Transverse colon (tissue), 4 donors: ENCODE measurements around the gene SMG1. TPM values are rescaled to one million over a fixed set of nuclear protein-coding genes. Genes with fewer than 3 reads are reported as not detected.

Experiments used
- DNase-seq: peaks from one replicate; pipeline ENCODE4 v3.0.0-alpha.2; 2019
- H3K27ac ChIP-seq, 4 donors: fragments of 200-600 bp; sonication (generic); 2 replicates each; pipeline ENCODE4 v1.5.1; 2016 to 2018; ENCODE audit warnings: inconsistent platforms in 4 of 4
- H3K27me3 ChIP-seq: fragments of 200-600 bp; sonication (generic); 2 replicates; pipeline ENCODE4 v1.5.1; 2017; ENCODE audit warnings: inconsistent platforms
- H3K36me3 ChIP-seq, 4 donors: fragments of 200-600 bp; sonication (generic); 2 replicates each; pipeline ENCODE4 v1.5.1; 2017 to 2019; ENCODE audit warnings: inconsistent platforms in 4 of 4
- H3K4me1 ChIP-seq, 4 donors: fragments of 200-600 bp; sonication (generic); 2 replicates each; pipeline ENCODE4 v1.5.1; 2017 to 2020; ENCODE audit warnings: inconsistent platforms in 4 of 4
- H3K4me3 ChIP-seq, 4 donors: fragments of 200-600 bp; sonication (generic); 1 replicate in 1 of 4; 2 replicates in 3 of 4; pipeline versions ENCODE4 v1.5.1 to v1.6.1; 2017 to 2019; ENCODE audit warnings: inconsistent platforms in 4 of 4
- H3K9me3 ChIP-seq, 2 donors: fragments of 200-600 bp; sonication (generic); 2 replicates each; pipeline ENCODE4 v1.5.1; 2017 to 2019; ENCODE audit warnings: inconsistent platforms in 2 of 2
- EP300 ChIP-seq: sonication (generic); formaldehyde crosslinking; IDR thresholded peaks from one replicate; pipeline ENCODE4 v1.6.1; 2017; ENCODE audit warnings: antibody characterized with exemption, low read depth
- POLR2A ChIP-seq: fragments of 450-650 bp; IDR thresholded peaks from one replicate; pipeline ENCODE4 v1.6.1; 2016; ENCODE audit warnings: antibody characterized with exemption, mild to moderate bottlenecking, moderate library complexity
- POLR2AphosphoS5 ChIP-seq, 3 donors: sonication (generic); formaldehyde crosslinking; IDR thresholded peaks; one replicate each; pipeline ENCODE4 v1.6.1; 2016; ENCODE audit warnings: antibody characterized with exemption in 3 of 3
- WGBS, 2 donors: methylation state at CpG; one replicate each; pipeline ENCODE4 v1.1.5; 2018; ENCODE audit warnings: low coverage in 1 of 2; 5-methylcytosine and 5-hydroxymethylcytosine counted together
- in situ Hi-C, 4 donors: fragments of 200-750 bp; cut with MboI; loops; one replicate each; pipeline versions ENCODE4 v1.15.0 to v1.15.1; 2017; ENCODE audit warnings: low sequenced_read_pairs in 3 of 4, low pct_ligation_motif_present in 1 of 4, low pct_unique_long_range_greater_than_20kb in 1 of 4
- intact Hi-C: fragments of 100-400 bp; cut with DNase I; formaldehyde crosslinking; loops from one replicate; pipeline ENCODE4 v1.15.1; 2023; ENCODE audit warnings: low total_unique reads
- total RNA-seq, 4 donors: library from RNA; depleted of rRNA; stranded (reverse); fragments of >200 nt; gene quantifications; one replicate each; pipeline ENCODE4 v1.1.0, GENCODE V29; 2016
- TF ChIP-seq, protein P1 (sequence below), 5 experiments: fragments of 200-600 bp in 3 of 5; fragments of 450-650 bp in 2 of 5; sonication (generic) in 3 of 5; IDR thresholded peaks; 1 replicate in 2 of 5; 2 replicates in 3 of 5; pipeline ENCODE4 v1.5.1; 2016 to 2017; ENCODE audit warnings: antibody characterized with exemption in 5 of 5, inconsistent platforms in 3 of 5, mild to moderate bottlenecking in 2 of 5, moderate library complexity in 1 of 5

SMG1 gene
- total RNA-seq, 4 donors from 2014 or later: 115 to 159 (median 127) TPM

DNA sequence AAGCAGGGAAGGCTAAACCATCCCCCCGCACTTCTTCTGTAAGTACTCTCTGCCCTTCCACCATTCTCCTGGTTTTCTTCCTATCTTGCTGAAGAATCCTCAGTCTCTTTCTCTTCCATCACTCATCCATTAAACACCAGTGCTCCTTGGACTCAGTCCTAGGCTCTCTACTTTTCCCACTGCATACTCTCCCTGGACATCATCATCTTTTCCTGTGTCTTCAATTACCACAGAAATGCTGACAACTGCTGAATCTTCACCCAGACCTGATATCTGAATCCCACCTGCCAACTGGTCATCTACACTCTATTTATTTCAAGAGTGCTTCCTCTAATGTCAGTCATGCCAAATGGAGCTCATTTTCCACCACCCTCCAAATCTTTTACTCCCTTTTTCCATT is 71.0 kb downstream of the SMG1 start:
- in situ Hi-C loops: no loop called here
- 71 to 98% methylated on average over 1 of the region's 1 CpG for WGBS, 2 donors
- no peaks in the 10 kb centered on the region for H3K27me3 ChIP-seq
- peaks cover 0 to 57% (median 20%) of the 10 kb centered on the region in 4 donors for H3K36me3 ChIP-seq
- no peak overlapping the region for H3K4me3 ChIP-seq
- H3K27ac ChIP-seq: no peak overlapping the region
- H3K9me3 ChIP-seq: no peaks in the 10 kb centered on the region
- DNase-seq: no peak
- TF ChIP-seq POLR2A (no peak), POLR2AphosphoS5 (IDR thresholded peaks at IDR 0.05) (no peak), EP300 (no peak)
- TF ChIP-seq, protein P1, sequence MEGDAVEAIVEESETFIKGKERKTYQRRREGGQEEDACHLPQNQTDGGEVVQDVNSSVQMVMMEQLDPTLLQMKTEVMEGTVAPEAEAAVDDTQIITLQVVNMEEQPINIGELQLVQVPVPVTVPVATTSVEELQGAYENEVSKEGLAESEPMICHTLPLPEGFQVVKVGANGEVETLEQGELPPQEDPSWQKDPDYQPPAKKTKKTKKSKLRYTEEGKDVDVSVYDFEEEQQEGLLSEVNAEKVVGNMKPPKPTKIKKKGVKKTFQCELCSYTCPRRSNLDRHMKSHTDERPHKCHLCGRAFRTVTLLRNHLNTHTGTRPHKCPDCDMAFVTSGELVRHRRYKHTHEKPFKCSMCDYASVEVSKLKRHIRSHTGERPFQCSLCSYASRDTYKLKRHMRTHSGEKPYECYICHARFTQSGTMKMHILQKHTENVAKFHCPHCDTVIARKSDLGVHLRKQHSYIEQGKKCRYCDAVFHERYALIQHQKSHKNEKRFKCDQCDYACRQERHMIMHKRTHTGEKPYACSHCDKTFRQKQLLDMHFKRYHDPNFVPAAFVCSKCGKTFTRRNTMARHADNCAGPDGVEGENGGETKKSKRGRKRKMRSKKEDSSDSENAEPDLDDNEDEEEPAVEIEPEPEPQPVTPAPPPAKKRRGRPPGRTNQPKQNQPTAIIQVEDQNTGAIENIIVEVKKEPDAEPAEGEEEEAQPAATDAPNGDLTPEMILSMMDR (IDR thresholded peaks at IDR 0.05): no peak
- intact Hi-C loops: no loop called here
- no peaks in the 10 kb centered on the region for H3K4me1 ChIP-seq

DNA sequence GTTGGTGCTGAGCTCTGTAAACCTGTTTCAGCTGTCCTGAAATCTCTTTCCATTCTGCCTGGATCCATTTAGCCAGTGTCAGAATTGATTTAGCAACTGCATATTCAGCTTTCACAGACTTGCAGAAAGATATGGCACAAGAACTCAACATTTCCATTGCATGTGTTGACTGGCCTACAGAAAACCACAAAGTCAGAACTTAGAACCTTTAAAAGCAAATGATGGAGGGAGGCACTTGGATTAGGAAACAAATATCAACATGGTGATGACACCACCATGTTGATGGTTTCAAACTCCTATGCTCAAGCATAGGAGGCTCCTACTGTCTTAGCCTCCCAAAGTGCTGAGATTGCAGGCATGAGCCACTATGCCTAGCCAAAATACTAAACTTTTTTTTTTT is 72.5 kb downstream of the SMG1 start:
- in situ Hi-C loops: no loop called here
- Histone ChIP-seq H3K27ac (no peak overlapping the region), H3K36me3 (peaks cover 0 to 66% (median 27%) of the 10 kb centered on the region in 4 donors), H3K9me3 (no peaks in the 10 kb centered on the region), H3K4me3 (no peak overlapping the region), H3K4me1 (no peaks in the 10 kb centered on the region), H3K27me3 (no peaks in the 10 kb centered on the region)
- TF ChIP-seq POLR2AphosphoS5 (IDR thresholded peaks at IDR 0.05) (no peak), EP300 (no peak), POLR2A (no peak)
- TF ChIP-seq, protein P1 (IDR thresholded peaks at IDR 0.05): no peak
- DNase-seq: no peak
- intact Hi-C loops: no loop called here

DNA sequence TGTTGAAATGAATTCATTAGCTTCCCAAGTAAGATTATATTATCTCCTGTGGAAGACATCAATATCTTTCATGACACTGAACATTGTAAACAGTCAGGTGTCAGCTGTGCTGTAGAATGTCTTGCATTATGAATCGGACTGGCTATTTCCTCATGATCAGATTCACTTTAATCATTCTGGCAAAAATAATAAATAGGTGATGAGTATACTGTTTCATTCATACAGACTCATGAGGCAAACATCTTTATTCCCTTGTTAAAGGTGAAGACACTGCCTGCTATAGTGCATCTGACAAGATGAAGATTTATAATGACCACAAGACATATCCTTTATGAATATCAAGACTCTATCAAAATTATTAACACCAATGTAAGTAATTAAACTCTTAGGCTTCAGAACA is 73.6 kb downstream of the SMG1 start:
- Histone ChIP-seq H3K9me3 (no peaks in the 10 kb centered on the region), H3K27ac (no peak overlapping the region), H3K36me3 (peaks cover 0 to 73% (median 32%) of the 10 kb centered on the region in 4 donors), H3K27me3 (no peaks in the 10 kb centered on the region), H3K4me3 (no peak overlapping the region), H3K4me1 (no peaks in the 10 kb centered on the region)
- intact Hi-C loops: no loop called here
- in situ Hi-C loops: no loop called here
- no peak for DNase-seq
- TF ChIP-seq POLR2A (no peak), EP300 (no peak), POLR2AphosphoS5 (IDR thresholded peaks at IDR 0.05) (no peak)
- TF ChIP-seq, protein P1 (IDR thresholded peaks at IDR 0.05): no peak
- 97 to 100% methylated on average over 1 of the region's 1 CpG for WGBS, 2 donors

DNA sequence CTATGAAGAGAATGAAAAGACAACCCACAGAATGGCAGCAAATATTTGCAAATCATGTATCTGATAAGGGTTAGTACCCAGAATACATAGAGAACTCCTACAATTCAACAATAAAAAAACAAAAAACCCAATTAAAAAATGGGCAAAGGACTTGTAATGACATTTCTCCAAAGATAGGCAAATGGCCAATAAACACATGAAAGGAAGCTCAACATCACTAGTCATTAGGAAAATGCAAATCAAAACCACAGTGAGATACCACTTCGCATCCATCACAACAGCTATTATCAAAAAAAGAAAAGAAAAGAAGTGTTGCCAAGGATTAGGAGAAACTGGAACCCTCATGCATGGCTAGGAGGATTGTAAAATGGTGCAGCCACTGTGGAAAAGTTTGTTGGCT is 79.8 kb downstream of the SMG1 start:
- Histone ChIP-seq H3K27ac (no peak overlapping the region), H3K4me3 (no peak overlapping the region), H3K4me1 (no peaks in the 10 kb centered on the region), H3K36me3 (peaks cover 0 to 79% (median 35%) of the 10 kb centered on the region in 4 donors), H3K9me3 (no peaks in the 10 kb centered on the region), H3K27me3 (no peaks in the 10 kb centered on the region)
- TF ChIP-seq EP300: no peak
- no peak for TF ChIP-seq POLR2A
- TF ChIP-seq, protein P1 (IDR thresholded peaks at IDR 0.05): no peak
- no peak for TF ChIP-seq POLR2AphosphoS5 (IDR thresholded peaks at IDR 0.05)
- intact Hi-C loops: no loop called here
- 84 to 100% methylated on average over 1 of the region's 1 CpG for WGBS, 2 donors
- in situ Hi-C loops: loop anchor here in 1 of 4 donors (25.0 kb wide), 1 partner anchor 116 kb away; no protein-coding TSS in a partner anchor
- no peak for DNase-seq
